ENCODE data around the gene F7. TPM values are rescaled to one million over a fixed set of nuclear protein-coding genes. Genes with fewer than 3 reads are reported as not detected.
A peak's percentile ranks its signal among the peaks of the same experiment; 100 is the strongest.
"Not testable (repeated sequence)": the region's sequence is repeated elsewhere in the genome, so short reads cannot be mapped to it uniquely, and the experiment has no call there.

F7 gene
- total RNA-seq, 1 experiment from 2014 or later = 0.28 TPM

- peak; percentile 68 for DNase-seq
- H3K27me3 ChIP-seq (ENCODE audit: control insufficient read depth, insufficient read depth, low read length) = peaks cover 19% of the 10 kb centered on the region; the same call in 1 of the 2 replicates
- H3K4me3 ChIP-seq (ENCODE audit: insufficient read depth, low read depth, low read length) = peak overlapping the region; percentile 32; the same call in 1 of the 2 replicates
- H3K36me3 ChIP-seq (replicated peaks; ENCODE audit: control insufficient read depth, insufficient read depth, low read length) = no peaks in the 10 kb centered on the region
Measured at GRCh38 chr13:113110048-113110851, 4.7 kb downstream of the F7 start.

GRCh38 chr13:113110852-113111315, 5.3 kb downstream of the F7 start:
- DNase-seq = peak; percentile 62
- peaks cover 19% of the 10 kb centered on the region; the same call in 1 of the 2 replicates for H3K27me3 ChIP-seq (ENCODE audit: control insufficient read depth, insufficient read depth, low read length)

GRCh38 chr13:113111821-113112220, 6.2 kb downstream of the F7 start:
- not testable (repeated sequence) for DNase-seq; H3K36me3 ChIP-seq (replicated peaks; ENCODE audit: control insufficient read depth, insufficient read depth, low read length); H3K4me3 ChIP-seq (ENCODE audit: insufficient read depth, low read depth, low read length)
- H3K27me3 ChIP-seq (ENCODE audit: control insufficient read depth, insufficient read depth, low read length) = peaks cover 19% of the 10 kb centered on the region; the same call in 1 of the 2 replicates

More at GRCh38 chr13:113110852-113111315, 5.3 kb downstream of the F7 start:
- Histone ChIP-seq H3K36me3 (replicated peaks; ENCODE audit: control insufficient read depth, insufficient read depth, low read length) (no peaks in the 10 kb centered on the region), H3K4me3 (ENCODE audit: insufficient read depth, low read depth, low read length) (peak overlapping the region; percentile 32; the same call in 1 of the 2 replicates)

GRCh38 chr13:113112475-113112874, 6.9 kb downstream of the F7 start:
- not testable (repeated sequence) for H3K36me3 ChIP-seq (replicated peaks; ENCODE audit: control insufficient read depth, insufficient read depth, low read length); DNase-seq; H3K4me3 ChIP-seq (ENCODE audit: insufficient read depth, low read depth, low read length)
- H3K27me3 ChIP-seq (ENCODE audit: control insufficient read depth, insufficient read depth, low read length) = peaks cover 19% of the 10 kb centered on the region; the same call in 1 of the 2 replicates

- Histone ChIP-seq H3K4me3 (ENCODE audit: insufficient read depth, low read depth, low read length) (no peak overlapping the region), H3K27me3 (ENCODE audit: control insufficient read depth, insufficient read depth, low read length) (peaks cover 19% of the 10 kb centered on the region; the same call in 1 of the 2 replicates)
- peak; percentile 22 for DNase-seq
Measured at GRCh38 chr13:113112893-113113845, 7.6 kb downstream of the F7 start.

GRCh38 chr13:113113846-113114271, 8.3 kb downstream of the F7 start:
- H3K36me3 ChIP-seq (replicated peaks; ENCODE audit: control insufficient read depth, insufficient read depth, low read length) = no peaks in the 10 kb centered on the region
- peaks cover 19% of the 10 kb centered on the region; the same call in 1 of the 2 replicates for H3K27me3 ChIP-seq (ENCODE audit: control insufficient read depth, insufficient read depth, low read length)
- no peak overlapping the region for H3K4me3 ChIP-seq (ENCODE audit: insufficient read depth, low read depth, low read length)
- peak; percentile 23 for DNase-seq

More at GRCh38 chr13:113112893-113113845, 7.6 kb downstream of the F7 start:
- no peaks in the 10 kb centered on the region for H3K36me3 ChIP-seq (replicated peaks; ENCODE audit: control insufficient read depth, insufficient read depth, low read length)

- Histone ChIP-seq H3K4me3 (ENCODE audit: insufficient read depth, low read depth, low read length) (no peak overlapping the region), H3K27me3 (ENCODE audit: control insufficient read depth, insufficient read depth, low read length) (peaks cover 13% of the 10 kb centered on the region; the same call in 1 of the 2 replicates), H3K36me3 (replicated peaks; ENCODE audit: control insufficient read depth, insufficient read depth, low read length) (no peaks in the 10 kb centered on the region)
- peak; percentile 46 for DNase-seq
Measured at GRCh38 chr13:113114511-113115362, 9.1 kb downstream of the F7 start.

GRCh38 chr13:113115363-113116205, 10.0 kb downstream of the F7 start:
- Histone ChIP-seq H3K36me3 (replicated peaks; ENCODE audit: control insufficient read depth, insufficient read depth, low read length) (no peaks in the 10 kb centered on the region), H3K4me3 (ENCODE audit: insufficient read depth, low read depth, low read length) (no peak overlapping the region), H3K27me3 (ENCODE audit: control insufficient read depth, insufficient read depth, low read length) (peaks cover 6% of the 10 kb centered on the region; the same call in 1 of the 2 replicates)
- DNase-seq = peak; percentile 44

GRCh38 chr13:113116206-113116800, 10.7 kb downstream of the F7 start:
- peak; percentile 53 for DNase-seq
- Histone ChIP-seq H3K36me3 (replicated peaks; ENCODE audit: control insufficient read depth, insufficient read depth, low read length) (no peaks in the 10 kb centered on the region), H3K27me3 (ENCODE audit: control insufficient read depth, insufficient read depth, low read length) (no peaks in the 10 kb centered on the region), H3K4me3 (ENCODE audit: insufficient read depth, low read depth, low read length) (no peak overlapping the region)

GRCh38 chr13:113116871-113117271, 11.3 kb downstream of the F7 start:
- no peaks in the 10 kb centered on the region for H3K36me3 ChIP-seq (replicated peaks; ENCODE audit: control insufficient read depth, insufficient read depth, low read length)
- H3K27me3 ChIP-seq (ENCODE audit: control insufficient read depth, insufficient read depth, low read length) = no peaks in the 10 kb centered on the region
- H3K4me3 ChIP-seq (ENCODE audit: insufficient read depth, low read depth, low read length) = no peak overlapping the region
- DNase-seq = peak; percentile 56

GRCh38 chr13:113117335-113117872, 11.8 kb downstream of the F7 start:
- H3K4me3 ChIP-seq (ENCODE audit: insufficient read depth, low read depth, low read length) = no peak overlapping the region
- H3K27me3 ChIP-seq (ENCODE audit: control insufficient read depth, insufficient read depth, low read length) = no peaks in the 10 kb centered on the region
- peak; percentile 33 for DNase-seq
- H3K36me3 ChIP-seq (replicated peaks; ENCODE audit: control insufficient read depth, insufficient read depth, low read length) = no peaks in the 10 kb centered on the region

GRCh38 chr13:113117911-113118260, 12.3 kb downstream of the F7 start:
- no peaks in the 10 kb centered on the region for H3K27me3 ChIP-seq (ENCODE audit: control insufficient read depth, insufficient read depth, low read length)
- H3K36me3 ChIP-seq (replicated peaks; ENCODE audit: control insufficient read depth, insufficient read depth, low read length) = no peaks in the 10 kb centered on the region
- no peak overlapping the region for H3K4me3 ChIP-seq (ENCODE audit: insufficient read depth, low read depth, low read length)
- DNase-seq = no peak

All from H7 (cell line).